ENCODE data around the gene NPW.

Gene NPW

GRCh38 chr16:1997494-1998359, 21.9 kb upstream of the NPW start:
- Histone ChIP-seq H3K36me3 (ENCODE audit: control insufficient read depth, insufficient read depth, low read length) (peaks cover 60% of the 10 kb centered on the region), H3K27me3 (ENCODE audit: control insufficient read depth, insufficient read depth, low read length) (no peaks in the 10 kb centered on the region), H3K27ac (ENCODE audit: low read depth, low read length) (no peak overlapping the region), H3K9ac (ENCODE audit: low read depth, low read length) (no peak overlapping the region), H3K9me3 (ENCODE audit: control insufficient read depth, insufficient read depth, low read length) (no peaks in the 10 kb centered on the region), H3K4me1 (ENCODE audit: control insufficient read depth, insufficient read depth, low read length) (no peaks in the 10 kb centered on the region), H3K4me3 (ENCODE audit: low read depth, low read length) (no peak overlapping the region)

GRCh38 chr16:1998360-1998835, 21.2 kb upstream of the NPW start:
- Histone ChIP-seq H3K9ac (ENCODE audit: low read depth, low read length) (no peak overlapping the region), H3K36me3 (ENCODE audit: control insufficient read depth, insufficient read depth, low read length) (peaks cover 67% of the 10 kb centered on the region), H3K4me1 (ENCODE audit: control insufficient read depth, insufficient read depth, low read length) (no peaks in the 10 kb centered on the region), H3K27me3 (ENCODE audit: control insufficient read depth, insufficient read depth, low read length) (no peaks in the 10 kb centered on the region), H3K4me3 (ENCODE audit: low read depth, low read length) (no peak overlapping the region), H3K9me3 (ENCODE audit: control insufficient read depth, insufficient read depth, low read length) (no peaks in the 10 kb centered on the region), H3K27ac (ENCODE audit: low read depth, low read length) (no peak overlapping the region)

GRCh38 chr16:1998852-1999801, 20.5 kb upstream of the NPW start:
- Histone ChIP-seq H3K27ac (ENCODE audit: low read depth, low read length) (no peak overlapping the region), H3K9me3 (ENCODE audit: control insufficient read depth, insufficient read depth, low read length) (no peaks in the 10 kb centered on the region), H3K36me3 (ENCODE audit: control insufficient read depth, insufficient read depth, low read length) (peaks cover 68% of the 10 kb centered on the region), H3K9ac (ENCODE audit: low read depth, low read length) (no peak overlapping the region), H3K4me3 (ENCODE audit: low read depth, low read length) (no peak overlapping the region), H3K4me1 (ENCODE audit: control insufficient read depth, insufficient read depth, low read length) (peaks cover 1% of the 10 kb centered on the region; the same call in 1 of the 2 replicates), H3K27me3 (ENCODE audit: control insufficient read depth, insufficient read depth, low read length) (no peaks in the 10 kb centered on the region)

GRCh38 chr16:1999866-2000514, 19.6 kb upstream of the NPW start:
- peaks cover 8% of the 10 kb centered on the region; the same call in 1 of the 2 replicates for H3K4me1 ChIP-seq (ENCODE audit: control insufficient read depth, insufficient read depth, low read length)
- H3K9ac ChIP-seq (ENCODE audit: low read depth, low read length), result no peak overlapping the region
- H3K27me3 ChIP-seq (ENCODE audit: control insufficient read depth, insufficient read depth, low read length), result no peaks in the 10 kb centered on the region
- H3K27ac ChIP-seq (ENCODE audit: low read depth, low read length), result no peak overlapping the region
- peaks cover 68% of the 10 kb centered on the region for H3K36me3 ChIP-seq (ENCODE audit: control insufficient read depth, insufficient read depth, low read length)
- H3K4me3 ChIP-seq (ENCODE audit: low read depth, low read length), result no peak overlapping the region
- no peaks in the 10 kb centered on the region for H3K9me3 ChIP-seq (ENCODE audit: control insufficient read depth, insufficient read depth, low read length)

- Histone ChIP-seq H3K36me3 (ENCODE audit: control insufficient read depth, insufficient read depth, low read length) (peaks cover 68% of the 10 kb centered on the region), H3K9ac (ENCODE audit: low read depth, low read length) (no peak overlapping the region), H3K4me1 (ENCODE audit: control insufficient read depth, insufficient read depth, low read length) (peaks cover 8% of the 10 kb centered on the region; the same call in 1 of the 2 replicates)
These were observed 18.6 kb upstream of the NPW start for GRCh38 chr16:2001035-2001434.

GRCh38 chr16:2001456-2002355, 17.9 kb upstream of the NPW start:
- Histone ChIP-seq H3K4me3 (ENCODE audit: low read depth, low read length) (no peak overlapping the region), H3K9me3 (ENCODE audit: control insufficient read depth, insufficient read depth, low read length) (no peaks in the 10 kb centered on the region), H3K27ac (ENCODE audit: low read depth, low read length) (no peak overlapping the region), H3K36me3 (ENCODE audit: control insufficient read depth, insufficient read depth, low read length) (peaks cover 66% of the 10 kb centered on the region), H3K9ac (ENCODE audit: low read depth, low read length) (no peak overlapping the region), H3K27me3 (ENCODE audit: control insufficient read depth, insufficient read depth, low read length) (no peaks in the 10 kb centered on the region), H3K4me1 (ENCODE audit: control insufficient read depth, insufficient read depth, low read length) (peaks cover 8% of the 10 kb centered on the region; the same call in 1 of the 2 replicates)

More at GRCh38 chr16:2001035-2001434, 18.6 kb upstream of the NPW start:
- no peaks in the 10 kb centered on the region for H3K27me3 ChIP-seq (ENCODE audit: control insufficient read depth, insufficient read depth, low read length)
- no peak overlapping the region for H3K4me3 ChIP-seq (ENCODE audit: low read depth, low read length)
- no peaks in the 10 kb centered on the region for H3K9me3 ChIP-seq (ENCODE audit: control insufficient read depth, insufficient read depth, low read length)
- no peak overlapping the region for H3K27ac ChIP-seq (ENCODE audit: low read depth, low read length)

- no peak overlapping the region for H3K27ac ChIP-seq (ENCODE audit: low read depth, low read length)
- H3K27me3 ChIP-seq (ENCODE audit: control insufficient read depth, insufficient read depth, low read length), result no peaks in the 10 kb centered on the region
- no peak overlapping the region for H3K4me3 ChIP-seq (ENCODE audit: low read depth, low read length)
- H3K4me1 ChIP-seq (ENCODE audit: control insufficient read depth, insufficient read depth, low read length), result peaks cover 10% of the 10 kb centered on the region; the same call in 1 of the 2 replicates
- H3K9me3 ChIP-seq (ENCODE audit: control insufficient read depth, insufficient read depth, low read length), result no peaks in the 10 kb centered on the region
- H3K9ac ChIP-seq (ENCODE audit: low read depth, low read length), result no peak overlapping the region
- peaks cover 58% of the 10 kb centered on the region for H3K36me3 ChIP-seq (ENCODE audit: control insufficient read depth, insufficient read depth, low read length)
These were observed 17.0 kb upstream of the NPW start for GRCh38 chr16:2002406-2003230.

- no peaks in the 10 kb centered on the region for H3K9me3 ChIP-seq (ENCODE audit: control insufficient read depth, insufficient read depth, low read length)
- H3K36me3 ChIP-seq (ENCODE audit: control insufficient read depth, insufficient read depth, low read length), result peaks cover 56% of the 10 kb centered on the region
- peaks cover 17% of the 10 kb centered on the region for H3K4me1 ChIP-seq (ENCODE audit: control insufficient read depth, insufficient read depth, low read length)
- no peaks in the 10 kb centered on the region for H3K27me3 ChIP-seq (ENCODE audit: control insufficient read depth, insufficient read depth, low read length)
- H3K27ac ChIP-seq (ENCODE audit: low read depth, low read length), result no peak overlapping the region
- H3K9ac ChIP-seq (ENCODE audit: low read depth, low read length), result no peak overlapping the region
- no peak overlapping the region for H3K4me3 ChIP-seq (ENCODE audit: low read depth, low read length)
These were observed 16.3 kb upstream of the NPW start for GRCh38 chr16:2003231-2003826.
